CD4-positive, alpha-beta T cell treated with Interleukin-17A for 1 hour (primary cell): ENCODE measurements around the gene ZNF768.
"Not testable (repeated sequence)": the region's sequence is repeated elsewhere in the genome, so short reads cannot be mapped to it uniquely, and the experiment has no call there.

Experiments used
- DNase-seq: peaks from one replicate; pipeline ENCODE4 v3.0.0-alpha.2; 2020

The ZNF768 gene

DNA sequence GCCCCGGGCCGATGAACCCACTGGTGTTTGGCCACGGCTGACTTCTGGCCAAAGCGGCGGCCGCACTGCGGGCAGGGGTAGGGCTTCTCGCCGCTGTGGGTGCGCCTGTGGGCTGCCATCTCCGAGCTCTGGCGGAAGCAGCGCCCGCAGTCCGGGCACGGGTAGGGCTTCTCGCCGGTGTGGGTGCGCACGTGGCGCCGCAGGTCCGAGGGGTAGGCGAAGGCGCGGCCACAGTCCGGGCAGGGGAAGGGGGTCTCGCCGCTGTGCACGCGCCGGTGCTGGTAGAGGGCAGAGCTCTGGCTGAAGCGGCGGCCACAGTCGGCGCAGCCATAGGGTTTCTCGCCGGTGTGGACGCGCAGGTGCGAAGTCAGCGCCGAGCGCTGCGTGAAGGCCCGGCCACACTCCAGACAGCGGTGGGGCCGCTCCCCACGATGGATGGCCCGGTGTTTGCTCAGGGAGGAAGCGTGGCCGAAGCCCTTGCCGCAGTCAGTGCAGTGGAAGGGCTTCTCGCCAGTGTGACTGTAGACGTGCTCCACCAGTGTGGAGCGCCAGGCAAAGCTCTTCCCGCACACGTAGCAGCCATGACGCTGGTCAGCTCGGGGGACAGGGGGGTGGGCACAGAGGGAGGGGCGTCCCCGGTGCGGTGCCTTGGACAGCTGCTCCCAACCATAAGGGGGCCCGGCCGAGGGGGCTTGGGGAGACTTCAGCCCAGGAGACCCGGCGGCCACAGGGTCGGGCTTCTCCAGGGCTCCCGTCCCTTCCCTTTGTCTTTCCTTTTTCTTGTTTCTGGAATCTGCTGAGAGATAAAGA is 29.2 kb upstream of the ZNF768 start:
- DNase-seq, result no peak

DNA sequence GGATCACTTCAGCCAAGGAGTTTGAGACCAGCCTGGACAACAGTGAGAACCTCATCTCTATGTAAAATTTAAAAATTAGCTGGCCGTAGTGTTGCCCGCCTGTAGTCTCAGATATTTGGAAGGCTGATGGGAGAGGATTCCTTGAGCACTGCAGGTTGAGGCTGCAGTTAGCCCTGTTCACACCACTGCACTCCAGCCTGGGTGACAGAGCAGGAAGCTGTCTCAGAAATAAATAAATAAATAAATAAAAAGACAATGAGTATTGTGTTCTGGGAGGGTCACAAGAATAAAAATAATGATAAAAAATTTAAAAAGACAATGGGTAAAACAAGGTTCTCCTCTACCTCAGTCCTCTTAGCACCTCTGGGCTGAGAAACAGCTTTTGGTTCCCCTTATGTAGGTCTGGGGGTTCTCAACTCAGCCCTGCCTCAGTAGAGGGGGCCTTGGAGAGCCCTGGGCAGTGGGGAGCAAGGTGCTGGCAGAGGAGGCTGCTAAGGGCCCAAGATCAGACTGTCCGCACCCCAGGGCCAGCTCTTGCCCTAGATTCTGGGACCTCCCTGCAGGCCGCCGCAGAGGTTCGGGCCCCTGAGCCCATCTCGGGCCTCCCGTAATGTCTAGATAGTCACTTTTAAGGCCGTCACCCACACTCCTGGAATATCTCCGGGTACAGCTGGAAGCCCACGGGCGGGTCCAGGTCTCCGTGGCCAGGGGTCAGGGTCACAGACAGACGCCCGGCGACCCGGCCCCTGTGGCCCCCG is 28.4 kb upstream of the ZNF768 start:
- DNase-seq, result no peak

DNA sequence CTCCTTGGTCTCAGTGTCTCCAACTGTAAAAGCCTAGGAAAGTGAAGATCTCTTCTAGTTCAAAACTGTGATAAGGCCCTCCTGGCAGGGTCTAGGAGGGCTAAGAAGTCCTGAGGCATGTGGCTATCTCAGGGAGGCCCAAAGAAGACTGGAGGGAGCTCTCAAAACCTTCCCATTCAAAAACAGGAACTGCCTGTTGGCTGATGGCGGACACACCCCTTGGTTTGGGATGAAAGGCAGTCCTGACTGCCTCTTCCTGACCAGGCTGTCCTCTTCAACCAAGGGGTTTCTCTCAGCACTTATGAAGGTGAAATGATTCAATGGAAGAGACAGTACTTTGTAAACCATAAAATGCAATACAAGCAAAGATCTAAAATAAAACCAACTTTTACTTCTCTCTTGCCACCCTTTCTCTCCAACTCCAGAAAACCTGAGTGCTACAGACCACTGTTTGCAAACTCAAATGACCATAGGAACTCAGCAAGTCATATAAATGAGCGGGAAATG is 27.1 kb upstream of the ZNF768 start:
- no peak for DNase-seq

DNA sequence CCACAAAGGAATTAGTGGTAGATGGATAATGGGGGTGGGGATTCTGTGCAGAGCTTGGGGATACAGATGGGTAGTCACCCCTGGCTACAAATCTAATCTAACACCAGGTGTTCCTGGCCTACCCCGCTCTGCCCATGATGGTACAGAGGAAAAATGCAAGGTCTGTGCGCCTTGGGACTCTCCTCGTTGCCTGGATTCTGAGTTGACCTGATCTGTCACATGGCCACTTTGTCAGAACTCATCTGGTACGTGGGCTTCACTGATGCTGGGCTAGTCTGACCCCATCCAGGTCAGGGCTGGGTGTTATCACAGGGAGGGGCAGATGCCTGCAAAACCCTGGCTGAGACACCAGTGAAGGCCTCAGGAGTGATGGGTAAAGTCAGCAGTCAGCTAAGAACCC is 26.6 kb upstream of the ZNF768 start:
- DNase-seq, result no peak

DNA sequence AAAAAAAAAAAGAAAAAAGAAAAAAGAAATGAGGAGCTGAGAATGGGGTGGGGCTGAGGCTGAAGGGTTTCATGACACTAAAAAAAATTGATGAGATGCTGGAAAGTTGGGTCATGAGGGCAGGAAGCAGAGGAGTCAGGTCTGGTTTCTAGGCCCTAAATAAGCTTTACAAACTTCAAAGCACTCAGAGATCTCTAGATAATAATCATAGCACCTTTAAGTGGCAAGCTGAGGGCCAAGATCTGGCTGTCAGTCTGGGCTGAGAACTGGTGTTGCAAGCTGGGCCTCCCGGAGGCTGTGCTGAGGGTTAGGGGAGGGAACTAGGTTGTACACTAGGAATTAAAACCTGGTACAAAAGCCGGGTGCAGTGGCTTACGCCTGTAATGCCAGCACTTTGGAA is 25.4 kb upstream of the ZNF768 start:
- DNase-seq, result peak; percentile 90

DNA sequence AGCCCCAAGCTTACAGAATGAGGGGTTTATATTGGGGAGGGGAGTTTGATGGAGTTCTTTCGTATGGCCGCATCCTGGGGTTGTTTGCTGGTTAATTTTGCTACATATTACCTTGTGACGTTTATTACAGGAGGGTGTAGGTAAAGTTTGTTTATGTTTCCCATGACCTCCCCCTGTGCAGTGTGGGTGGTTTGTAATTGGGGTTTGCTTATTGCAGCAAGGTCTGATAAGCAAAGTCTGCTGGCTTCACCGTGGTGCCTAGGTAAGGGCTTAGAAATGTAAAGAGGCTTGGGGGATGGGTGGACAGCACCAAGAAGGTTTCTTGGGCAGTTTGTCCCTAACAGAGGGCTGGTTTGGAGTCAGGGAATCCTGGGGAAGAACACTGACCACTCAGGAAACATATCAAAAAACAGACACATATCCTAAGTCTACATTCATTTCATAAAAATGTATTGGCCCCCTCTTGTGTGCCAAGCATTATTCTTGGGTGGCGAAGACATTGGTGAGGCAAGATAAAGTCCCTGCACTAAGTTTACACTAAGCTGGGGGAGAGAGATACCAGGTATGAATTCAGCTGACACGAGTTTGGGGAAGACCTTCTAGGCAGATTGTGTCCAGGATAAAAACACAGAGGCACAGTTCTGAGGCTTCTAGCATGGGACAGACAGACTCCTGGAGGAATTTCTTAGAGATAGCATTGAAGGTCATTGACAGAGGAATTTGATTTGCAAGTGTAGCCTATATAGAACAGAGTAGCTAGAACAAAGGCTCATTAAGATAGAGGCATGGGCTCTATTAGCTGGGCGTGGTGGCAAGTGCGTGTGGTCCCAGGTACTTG is 22.3 kb upstream of the ZNF768 start:
- no peak for DNase-seq

DNA sequence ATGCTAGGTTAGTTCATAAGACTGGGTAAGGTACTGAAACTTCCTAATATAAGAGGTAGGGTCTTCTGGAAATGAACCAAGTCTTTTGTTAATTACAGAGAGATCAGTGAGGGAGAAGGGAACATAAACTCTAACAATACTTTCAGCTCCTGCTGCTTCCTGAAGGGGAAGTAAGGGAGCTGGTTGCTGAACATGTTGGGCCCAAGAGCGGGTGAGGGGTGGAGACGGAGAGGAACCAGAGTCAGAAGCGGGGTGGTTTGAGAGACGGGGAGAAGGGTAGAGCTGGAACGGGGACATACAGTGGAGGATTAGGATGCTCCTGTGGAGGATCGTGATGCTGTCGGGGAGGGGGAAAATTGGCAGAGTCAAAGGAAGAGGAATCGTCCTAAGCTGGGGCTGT is 19.7 kb upstream of the ZNF768 start:
- no peak for DNase-seq

DNA sequence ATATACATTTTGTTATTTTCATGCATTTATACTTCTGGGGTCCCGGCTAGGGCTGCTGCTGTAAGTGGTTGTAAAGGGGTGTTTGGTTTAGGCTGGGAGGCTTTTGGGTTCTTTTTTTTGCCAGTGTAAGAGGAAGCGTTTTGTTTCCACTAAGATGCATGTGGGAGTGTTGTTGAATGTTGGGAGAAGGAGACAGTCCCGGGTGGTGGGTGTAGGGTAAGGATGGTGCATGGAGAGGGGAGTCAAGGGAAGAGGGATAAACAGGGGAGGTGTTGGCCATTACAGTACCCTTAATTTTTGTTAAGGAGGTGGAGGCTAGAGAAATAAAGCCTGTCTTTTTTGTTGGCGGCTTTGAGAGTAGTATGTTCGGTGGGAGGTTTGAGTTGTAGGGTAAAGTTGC is 16.7 kb upstream of the ZNF768 start:
- no peak for DNase-seq

DNA sequence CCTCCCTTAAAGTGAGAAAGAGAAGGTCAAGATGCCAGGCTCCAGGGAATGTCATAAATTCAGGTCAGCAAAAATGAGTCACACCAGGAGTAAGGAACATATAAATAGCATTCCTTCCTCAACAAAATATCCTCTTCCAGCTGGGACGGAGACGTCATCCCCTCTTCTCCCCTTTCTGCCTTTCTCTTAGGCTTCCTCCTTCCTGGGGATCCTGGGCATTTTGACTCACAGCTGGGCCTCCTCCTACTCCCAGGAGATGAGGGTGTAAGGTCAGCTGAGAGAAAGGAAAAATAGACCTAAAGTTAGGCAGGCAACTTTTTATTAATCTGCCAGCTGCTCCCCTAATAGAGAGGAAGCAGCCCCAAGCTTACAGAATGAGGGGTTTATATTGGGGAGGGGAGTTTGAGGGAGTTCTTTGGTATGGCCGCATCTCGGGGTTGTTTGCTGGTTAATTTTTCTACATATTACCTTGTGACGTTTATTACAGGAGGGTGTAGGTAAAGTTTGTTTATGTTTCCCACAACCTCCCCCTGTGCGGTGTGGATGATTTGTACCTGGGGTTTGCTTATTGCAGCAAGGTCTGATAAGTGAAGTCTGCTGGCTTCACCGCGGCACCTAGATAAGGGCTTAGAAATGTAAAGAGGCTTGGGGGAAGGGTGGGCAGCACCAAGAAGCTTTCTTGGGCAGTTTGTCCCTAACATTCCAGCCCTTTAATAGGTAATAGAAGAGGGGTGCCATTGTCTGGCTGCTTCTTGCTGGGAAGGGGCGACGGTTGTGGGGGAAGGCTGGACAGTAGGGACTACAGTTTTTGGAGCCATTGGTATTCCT is 15.3 kb upstream of the ZNF768 start:
- no peak for DNase-seq

DNA sequence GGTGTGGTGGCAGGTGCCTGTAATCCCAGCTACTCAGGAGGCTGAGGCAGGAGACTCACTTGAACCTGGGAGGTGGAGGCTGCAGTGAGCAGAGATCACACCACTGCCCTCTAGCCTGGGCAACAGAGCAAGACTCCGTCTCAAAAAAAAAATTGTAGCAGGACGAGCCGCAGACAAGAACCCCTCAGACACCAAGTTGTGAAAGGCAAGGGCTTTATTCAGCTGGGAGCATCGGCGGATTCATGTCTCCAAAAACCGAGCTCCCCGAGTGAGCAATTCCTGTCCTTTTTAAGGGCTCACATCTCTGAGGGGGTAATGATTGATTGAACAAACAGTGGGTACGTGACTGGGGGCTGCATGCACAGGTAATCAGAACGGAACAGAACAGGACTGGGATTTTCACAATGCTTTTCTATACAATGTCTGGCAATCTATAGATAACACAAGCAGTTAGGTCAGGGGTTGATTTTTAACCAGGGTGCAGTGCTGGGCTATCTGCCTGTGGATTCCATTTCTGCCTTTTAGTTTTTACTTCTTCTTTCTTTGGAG is 14.6 kb upstream of the ZNF768 start:
- not testable (repeated sequence) for DNase-seq

DNA sequence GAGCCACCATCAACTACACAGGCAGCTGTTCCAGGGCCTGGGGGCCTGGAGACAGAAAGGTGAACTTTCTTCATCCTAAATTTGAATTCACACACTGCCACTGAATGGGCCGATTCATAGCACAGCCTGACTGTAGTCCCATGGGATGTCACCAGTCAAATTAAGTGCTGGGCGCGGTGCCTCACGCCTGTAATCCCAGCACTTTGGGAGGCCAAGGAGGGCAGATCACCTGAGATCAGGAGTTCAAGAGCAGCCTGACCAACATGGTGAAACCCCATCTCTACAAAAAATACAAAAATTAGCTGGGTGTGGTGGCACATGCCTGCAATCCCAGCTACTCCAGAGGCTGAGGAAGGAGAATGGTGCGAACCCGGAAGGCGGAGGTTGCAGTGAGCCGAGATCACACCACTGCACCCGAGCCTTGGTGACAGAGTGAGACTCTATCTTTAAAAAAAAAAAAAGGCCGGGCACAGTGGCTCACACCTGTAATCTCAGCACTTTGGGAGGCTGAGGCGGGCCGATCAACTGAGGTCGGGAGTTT is 13.7 kb upstream of the ZNF768 start:
- not testable (repeated sequence) for DNase-seq

DNA sequence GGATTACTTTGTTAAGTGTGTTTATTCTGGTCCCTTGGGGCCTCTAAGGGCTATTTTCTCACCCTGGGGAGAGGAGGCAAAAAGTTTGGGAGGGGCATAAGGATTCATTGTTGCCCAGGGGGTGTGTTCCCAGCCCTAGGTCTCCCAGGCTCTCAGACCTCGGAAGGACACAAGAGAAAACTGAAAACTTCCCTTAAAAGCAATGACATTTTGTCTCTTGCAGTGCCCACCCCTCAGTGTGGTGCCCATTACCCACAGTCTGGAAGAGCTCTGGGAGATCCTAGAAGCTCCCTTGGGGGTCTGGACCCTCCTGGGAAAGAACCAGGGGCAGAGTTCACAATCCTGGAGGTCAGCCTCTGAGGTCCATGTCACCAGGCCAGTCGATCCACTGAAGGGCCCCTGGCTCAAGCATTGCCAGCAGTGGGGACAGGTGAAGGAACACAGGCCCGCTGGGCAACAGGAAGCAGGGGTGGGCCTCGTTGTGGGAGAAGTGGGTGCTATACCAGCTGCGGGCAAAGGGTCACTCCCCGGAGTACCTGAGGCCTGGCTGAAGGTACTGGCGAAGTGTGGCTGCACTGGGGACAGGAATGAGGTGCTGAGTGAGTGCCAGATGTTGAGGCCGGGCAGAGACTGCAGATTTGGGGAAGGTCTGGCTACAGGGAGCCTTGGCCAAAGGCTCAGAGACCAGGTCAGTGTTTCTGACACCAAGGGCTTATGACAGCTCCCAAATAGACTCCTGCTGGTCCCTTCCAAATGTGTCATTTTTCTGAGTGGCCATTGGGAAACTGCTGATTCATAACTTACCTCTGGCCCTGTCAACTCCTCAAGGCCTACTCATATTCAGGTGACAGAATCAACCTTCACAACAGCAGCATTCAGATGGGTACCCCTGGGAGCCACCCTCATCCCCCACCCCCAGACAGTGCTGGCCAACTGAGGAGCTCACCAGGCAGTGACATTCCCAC is 12.9 kb upstream of the ZNF768 start:
- DNase-seq, result no peak

DNA sequence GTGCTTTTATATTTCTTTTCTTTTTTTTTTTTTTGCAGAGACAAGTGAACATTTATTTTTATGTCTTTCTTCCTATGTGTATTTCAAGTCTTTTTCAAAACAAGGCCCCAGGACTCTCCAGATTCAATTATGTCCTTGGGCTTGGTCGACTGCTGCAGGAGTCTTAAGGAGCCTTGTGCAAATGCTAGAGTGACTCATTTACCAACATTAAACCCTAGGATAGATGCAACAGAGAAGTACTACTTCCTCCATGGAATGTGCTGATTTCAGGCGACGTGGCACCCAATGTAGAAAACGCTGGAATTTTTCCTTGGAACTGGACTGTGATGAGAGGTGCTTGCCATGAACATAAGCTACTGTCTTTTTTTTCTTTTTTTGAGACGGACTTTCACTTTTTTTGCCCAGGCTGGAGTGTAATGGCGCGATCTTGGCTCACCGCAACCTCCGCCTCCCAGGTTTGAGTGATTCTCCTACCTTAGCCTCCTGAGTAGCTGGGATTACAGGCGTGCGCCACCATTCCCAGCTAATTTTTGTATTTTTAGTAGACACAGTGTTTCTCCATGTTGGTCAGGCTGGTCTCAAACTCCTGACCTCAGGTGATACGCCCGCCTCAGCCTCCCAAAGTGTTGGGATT is 10.1 kb upstream of the ZNF768 start:
- not testable (repeated sequence) for DNase-seq

DNA sequence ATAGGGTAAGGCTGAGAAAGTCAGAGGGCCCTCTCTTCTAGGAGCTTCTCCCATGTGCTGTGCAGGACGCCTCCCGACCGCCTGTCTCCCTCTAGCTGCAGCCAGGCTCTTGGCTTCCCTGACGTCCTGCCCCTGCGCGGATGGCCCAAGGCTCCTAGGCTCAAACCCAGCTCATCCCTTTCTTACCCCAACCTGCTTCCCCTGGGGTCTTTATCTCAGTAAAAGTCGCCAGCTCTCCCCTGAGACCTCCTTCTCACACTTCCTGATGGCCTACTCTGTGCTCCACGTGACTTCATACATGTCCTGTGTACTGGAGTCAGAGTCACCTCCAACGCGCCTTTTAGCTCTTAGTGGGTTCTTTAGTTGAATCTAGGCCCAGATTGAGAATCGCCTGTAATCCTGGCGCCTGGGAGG is 9.4 kb upstream of the ZNF768 start:
- peak; percentile 68 for DNase-seq

DNA sequence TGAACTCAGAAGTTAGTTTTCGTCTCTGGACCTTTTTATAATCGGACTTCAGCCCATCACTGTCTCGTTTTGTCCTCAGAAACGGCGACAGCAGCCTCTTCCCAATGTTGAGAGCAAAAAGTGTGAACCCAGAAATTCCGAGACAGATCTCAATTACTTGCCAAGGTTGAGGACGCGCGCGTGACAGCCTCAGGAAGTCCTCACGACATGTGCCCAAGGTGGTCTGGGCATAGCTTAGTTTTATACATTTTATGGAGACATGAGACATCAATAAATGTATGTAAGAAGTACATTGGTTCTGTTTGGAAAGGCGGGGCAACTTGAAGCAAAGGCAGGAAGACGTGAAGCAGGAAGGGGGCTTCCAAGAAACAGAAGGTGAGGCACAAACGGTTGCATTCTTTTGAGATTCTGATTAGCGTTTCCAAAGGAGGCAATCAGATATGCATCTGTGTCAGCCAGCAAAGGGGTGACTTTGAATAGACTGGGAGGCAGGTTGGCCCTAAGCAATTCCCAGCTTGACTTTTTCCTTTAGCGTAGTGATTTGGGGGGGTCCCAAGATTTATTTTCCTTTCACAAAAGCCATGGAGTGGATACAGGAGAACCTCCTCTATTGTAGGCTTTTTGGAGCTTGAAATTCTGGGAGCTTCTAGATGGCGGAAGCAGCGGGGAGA is 8.9 kb upstream of the ZNF768 start:
- no peak for DNase-seq

DNA sequence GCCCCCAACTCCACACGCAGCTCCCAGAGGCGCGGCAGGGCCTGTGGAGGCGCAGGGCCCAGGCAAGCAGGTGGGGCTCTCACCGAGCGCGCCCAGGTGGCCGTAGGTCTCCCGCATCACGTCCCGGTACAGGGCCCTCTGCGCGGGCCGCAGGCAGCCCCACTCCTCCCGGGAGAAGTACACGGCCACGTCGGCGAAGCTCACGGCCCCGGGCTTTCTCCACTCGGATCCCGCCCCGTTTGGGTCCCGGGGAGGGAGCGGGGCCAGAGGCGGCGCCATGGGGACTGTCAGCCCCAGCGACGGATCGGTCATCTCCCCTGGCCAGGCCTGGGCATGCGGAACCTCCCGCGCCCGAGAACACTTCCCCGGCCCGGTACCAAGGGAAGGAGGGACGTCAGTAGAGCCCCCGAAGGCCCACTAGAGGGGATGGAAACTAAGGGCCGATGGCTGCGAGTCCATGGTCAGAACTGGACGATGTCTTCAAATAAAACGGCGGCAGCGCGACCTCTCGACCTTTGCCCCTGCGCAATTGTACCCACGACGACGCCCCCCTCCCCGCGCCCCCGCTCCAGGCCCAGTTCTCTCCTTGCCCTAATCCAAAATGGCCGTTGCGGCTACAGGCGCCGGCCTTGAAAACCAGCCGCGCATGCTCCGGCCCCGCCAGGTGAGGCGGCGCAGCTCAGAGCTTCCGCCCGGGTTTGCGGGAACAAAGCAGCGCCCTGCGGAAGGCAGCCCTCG is 8.2 kb upstream of the ZNF768 start, which contains the start of gene ZNF747:
TSS of gene ZNF747 (minus strand) at position 491 of the 738 bp plus-strand sequence. CDS start at position 312, 179 bp downstream.
- DNase-seq, result peak; percentile 93

DNA sequence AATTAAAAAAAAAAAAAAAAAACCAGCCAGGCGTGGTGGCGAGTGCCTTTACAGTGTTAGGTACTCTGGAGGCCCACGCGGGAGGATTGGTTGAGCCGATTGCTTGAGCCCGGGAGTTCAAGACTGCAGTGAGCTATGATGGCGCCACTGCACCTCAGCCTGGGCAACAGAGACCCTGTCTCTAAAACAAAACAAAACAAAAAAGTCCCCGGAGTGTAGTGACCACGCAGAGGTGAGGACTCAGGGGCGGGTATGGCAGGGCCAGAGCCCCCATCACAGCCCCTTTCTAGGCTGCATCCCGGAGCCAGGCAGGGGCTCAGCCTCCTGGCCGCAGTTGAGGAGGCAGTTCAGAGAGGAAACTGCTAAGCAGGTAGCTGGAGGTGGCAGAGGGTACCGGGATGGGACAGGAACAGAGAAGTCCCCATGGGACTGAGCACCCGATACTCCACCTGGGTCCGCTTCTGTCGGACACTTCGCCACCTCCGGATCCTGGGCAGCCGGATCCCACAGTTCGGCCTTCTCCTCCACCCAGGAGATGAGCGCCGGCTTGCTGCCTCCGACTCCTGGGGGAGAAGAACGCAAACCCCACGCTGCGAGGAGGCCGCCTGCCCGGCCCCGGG is 7.5 kb upstream of the ZNF768 start:
- DNase-seq, result peak; percentile 32

DNA sequence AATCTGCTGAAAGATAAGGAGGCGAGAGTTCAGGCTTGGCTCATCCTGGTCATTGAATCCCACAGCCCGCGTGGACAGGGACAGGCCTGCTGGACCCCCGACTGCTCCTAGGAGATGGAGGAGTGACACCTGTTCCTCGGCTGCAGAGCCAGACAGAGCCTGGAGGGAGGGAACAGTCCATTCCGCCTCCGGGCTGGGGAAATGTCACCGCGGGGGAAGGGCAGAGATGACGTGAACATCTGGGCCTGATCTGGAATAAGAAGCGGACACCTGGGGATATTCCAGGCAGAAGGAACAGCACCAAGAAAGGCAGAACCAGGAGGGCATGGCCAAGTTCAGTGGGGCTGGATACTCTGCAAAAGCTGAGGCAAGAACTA is 6.8 kb upstream of the ZNF768 start:
- DNase-seq, result no peak
